HEK293 (cell line): ENCODE results near the gene ARHGAP35.

Source experiments
- CTCF ChIA-PET: fragments of 350-600 bp; formaldehyde crosslinking; extraction: SDS; loops from one replicate; lab custom pipeline; 2021; ENCODE audit warnings: antibody characterized with exemption; lab: Yijun Ruan, JAX
- POLR2A ChIA-PET: fragments of 300-600 bp; formaldehyde crosslinking; extraction: SDS; loops from one replicate; lab custom pipeline; 2020; ENCODE audit warnings: antibody characterized with exemption, inconsistent platforms; lab: Yijun Ruan, JAX
- H3K27ac ChIP-seq: fragments of 200-500 bp; sonication (Bioruptor generic); 2 replicates; pipeline ENCODE4 v1.5.1; 2014; ENCODE audit warnings: low read depth, low read length, control low read depth, inconsistent platforms; ENCODE audit errors: extremely low read depth
- H3K36me3 ChIP-seq, 2 experiments: fragments of 200-500 bp in 1 of 2; sonication (Bioruptor generic) in 1 of 2; 1 replicate in 1 of 2; 2 replicates in 1 of 2; pipeline ENCODE4 v1.5.1; 2014 to 2017; ENCODE audit warnings: inconsistent platforms in 2 of 2, low read length in 2 of 2; ENCODE audit not compliant: control insufficient read depth in 2 of 2, insufficient read depth in 1 of 2
- H3K4me1 ChIP-seq: fragments of 200-500 bp; sonication (Bioruptor generic); 2 replicates; pipeline ENCODE4 v1.5.1; 2014; ENCODE audit warnings: mild to moderate bottlenecking, low read length, inconsistent platforms; ENCODE audit not compliant: control insufficient read depth, insufficient read depth
- H3K4me3 ChIP-seq: 2 replicates; pipeline ENCODE4 v1.5.1; 2011; ENCODE audit warnings: low read depth, mild to moderate bottlenecking, control low read depth, low read length, moderate library complexity
- H3K9me3 ChIP-seq: fragments of 200-500 bp; sonication (Bioruptor generic); 2 replicates; pipeline ENCODE4 v1.5.1; 2014; ENCODE audit warnings: low read depth, low read length, inconsistent platforms; ENCODE audit not compliant: control insufficient read depth, insufficient read depth
- MZF1 ChIP-seq: fragments of 450-650 bp; formaldehyde crosslinking; IDR thresholded peaks from 2 replicates; pipeline ENCODE4 v1.5.1; 2017; ENCODE audit warnings: missing biosample characterization, missing genetic modification characterization, borderline replicate concordance
- PATZ1 ChIP-seq: fragments of 450-650 bp; formaldehyde crosslinking; IDR thresholded peaks from 2 replicates; pipeline ENCODE4 v1.5.1; 2016; ENCODE audit warnings: missing biosample characterization, missing genetic modification characterization
- SCRT1 ChIP-seq: fragments of 450-650 bp; formaldehyde crosslinking; IDR thresholded peaks from 2 replicates; pipeline ENCODE4 v1.5.1; 2016; ENCODE audit warnings: missing biosample characterization, missing genetic modification characterization, borderline replicate concordance
- SCRT2 ChIP-seq: fragments of 450-650 bp; formaldehyde crosslinking; IDR thresholded peaks from 2 replicates; pipeline ENCODE4 v1.5.1; 2016; ENCODE audit warnings: missing biosample characterization, missing genetic modification characterization
- TCF7L2 ChIP-seq: IDR thresholded peaks from 2 replicates; pipeline ENCODE4 v1.6.1; 2011; ENCODE audit warnings: low read depth, mild to moderate bottlenecking, inconsistent platforms, low read length, moderate library complexity, borderline replicate concordance
- ZBTB20 ChIP-seq: fragments of 450-650 bp; formaldehyde crosslinking; IDR thresholded peaks from 2 replicates; pipeline ENCODE4 v1.5.1; 2016; ENCODE audit warnings: missing biosample characterization, missing genetic modification characterization
- ZBTB21 ChIP-seq: fragments of 450-650 bp; formaldehyde crosslinking; IDR thresholded peaks from 2 replicates; pipeline ENCODE4 v1.5.1; 2017; ENCODE audit warnings: missing biosample characterization, missing genetic modification characterization
- ZBTB8A ChIP-seq: fragments of 450-650 bp; formaldehyde crosslinking; IDR thresholded peaks from 2 replicates; pipeline ENCODE4 v1.5.1; 2016; ENCODE audit warnings: missing biosample characterization, missing genetic modification characterization
- ZEB2 ChIP-seq: fragments of 450-650 bp; formaldehyde crosslinking; IDR thresholded peaks from 2 replicates; pipeline ENCODE4 v1.5.1; 2016; ENCODE audit warnings: missing biosample characterization, missing genetic modification characterization
- ZNF184 ChIP-seq: fragments of 450-650 bp; IDR thresholded peaks from 2 replicates; pipeline ENCODE4 v1.5.1; 2018; ENCODE audit warnings: missing biosample characterization, mild to moderate bottlenecking, missing genetic modification characterization
- ZNF221 ChIP-seq: fragments of 450-650 bp; formaldehyde crosslinking; IDR thresholded peaks from 2 replicates; pipeline ENCODE4 v1.5.1; 2017; ENCODE audit warnings: missing biosample characterization, missing genetic modification characterization, borderline replicate concordance
- ZNF239 ChIP-seq: fragments of 450-650 bp; formaldehyde crosslinking; IDR thresholded peaks from 2 replicates; pipeline ENCODE4 v1.5.1; 2016; ENCODE audit warnings: missing biosample characterization, missing genetic modification characterization
- ZNF350 ChIP-seq: fragments of 450-650 bp; formaldehyde crosslinking; IDR thresholded peaks from 2 replicates; pipeline ENCODE4 v1.5.0; 2017; ENCODE audit warnings: missing biosample characterization, mild to moderate bottlenecking, missing genetic modification characterization
- ZNF423 ChIP-seq: fragments of 450-650 bp; formaldehyde crosslinking; IDR thresholded peaks from 2 replicates; pipeline ENCODE4 v1.5.1; 2016; ENCODE audit warnings: missing biosample characterization, missing genetic modification characterization
- ZNF433 ChIP-seq: fragments of 450-650 bp; formaldehyde crosslinking; IDR thresholded peaks from 2 replicates; pipeline ENCODE4 v1.5.1; 2016; ENCODE audit warnings: missing biosample characterization, missing genetic modification characterization, low read depth
- ZNF560 ChIP-seq: fragments of 450-650 bp; formaldehyde crosslinking; IDR thresholded peaks from 2 replicates; pipeline ENCODE4 v1.5.1; 2017; ENCODE audit warnings: missing biosample characterization, missing genetic modification characterization, borderline replicate concordance
- ZNF624 ChIP-seq: fragments of 450-650 bp; formaldehyde crosslinking; IDR thresholded peaks from 2 replicates; pipeline ENCODE4 v1.5.1; 2017; ENCODE audit warnings: missing biosample characterization, missing genetic modification characterization
- ZNF792 ChIP-seq: fragments of 450-650 bp; formaldehyde crosslinking; IDR thresholded peaks from 2 replicates; pipeline ENCODE4 v1.5.1; 2016; ENCODE audit warnings: missing biosample characterization, missing genetic modification characterization
- ZSCAN23 ChIP-seq: fragments of 450-650 bp; formaldehyde crosslinking; IDR thresholded peaks from 2 replicates; pipeline ENCODE4 v1.5.1; 2016; ENCODE audit warnings: missing biosample characterization, missing genetic modification characterization
- TF ChIP-seq, protein P1 (sequence below): fragments of 450-650 bp; formaldehyde crosslinking; IDR thresholded peaks from 2 replicates; pipeline ENCODE4 v1.5.1; 2017; ENCODE audit warnings: missing biosample characterization, missing genetic modification characterization
- TF ChIP-seq, protein P2 (sequence below): fragments of 450-650 bp; formaldehyde crosslinking; IDR thresholded peaks from 2 replicates; pipeline ENCODE4 v1.5.1; 2016; ENCODE audit warnings: missing biosample characterization, missing genetic modification characterization

Gene ARHGAP35

DNA sequence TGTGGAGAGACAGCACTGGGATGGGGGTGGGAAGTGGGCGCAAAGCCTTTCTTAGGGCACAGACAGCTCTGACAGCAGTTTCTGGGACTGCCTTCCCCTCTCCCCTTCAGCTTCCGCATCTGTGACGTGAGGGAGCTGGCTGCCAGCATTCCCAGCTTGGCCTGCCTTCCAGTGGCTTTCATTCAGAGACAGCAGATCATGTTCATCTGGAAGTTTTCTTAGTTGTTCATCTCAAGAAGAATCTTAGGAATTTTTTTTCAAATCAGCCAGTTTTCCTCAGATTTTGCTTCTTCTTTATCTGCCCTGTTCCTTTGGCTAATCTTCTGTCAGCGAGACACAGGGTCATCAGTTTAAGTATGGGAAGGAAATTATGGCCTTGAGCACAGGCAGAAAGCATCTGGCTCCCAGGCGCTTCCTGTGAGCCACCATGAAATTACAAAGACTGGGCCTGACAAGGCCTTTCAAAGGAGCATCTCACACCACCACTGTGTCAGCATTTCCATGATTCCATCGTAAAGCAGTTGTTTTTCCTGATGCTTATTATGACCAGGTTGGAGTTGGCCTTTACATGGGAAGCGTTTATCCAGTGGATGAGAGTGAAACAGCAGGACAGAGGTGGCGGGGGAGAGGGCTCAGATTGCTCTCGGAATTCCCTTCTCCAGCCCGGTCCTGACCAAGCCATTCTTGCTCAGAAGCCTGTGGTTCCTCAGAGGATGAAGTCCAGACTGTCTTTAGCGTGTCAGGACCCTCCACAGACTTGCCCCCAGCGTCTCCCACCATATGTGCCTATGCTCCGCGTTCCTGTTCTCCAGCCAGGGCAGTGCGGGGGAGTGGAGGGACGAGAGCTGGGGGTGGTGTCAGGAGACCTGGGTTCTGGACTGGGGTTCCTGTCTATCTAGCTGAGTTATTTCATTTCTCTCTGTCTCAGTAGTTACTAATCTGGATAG, 43.6 kb downstream of the ARHGAP35 start:
- Histone ChIP-seq H3K4me1 (peaks cover 54% of the 10 kb centered on the region), H3K36me3 (no peaks in the 10 kb centered on the region; a peak in 1 of 3 replicates), H3K9me3 (no peaks in the 10 kb centered on the region)
- POLR2A ChIA-PET: no interaction called here
- TF ChIP-seq ZNF239 (tag by site-specific recombination) (no peak), ZBTB8A (tag by site-specific recombination) (peak; percentile 27; the same call in 1 of the 2 replicates)
- TF ChIP-seq, protein P1, sequence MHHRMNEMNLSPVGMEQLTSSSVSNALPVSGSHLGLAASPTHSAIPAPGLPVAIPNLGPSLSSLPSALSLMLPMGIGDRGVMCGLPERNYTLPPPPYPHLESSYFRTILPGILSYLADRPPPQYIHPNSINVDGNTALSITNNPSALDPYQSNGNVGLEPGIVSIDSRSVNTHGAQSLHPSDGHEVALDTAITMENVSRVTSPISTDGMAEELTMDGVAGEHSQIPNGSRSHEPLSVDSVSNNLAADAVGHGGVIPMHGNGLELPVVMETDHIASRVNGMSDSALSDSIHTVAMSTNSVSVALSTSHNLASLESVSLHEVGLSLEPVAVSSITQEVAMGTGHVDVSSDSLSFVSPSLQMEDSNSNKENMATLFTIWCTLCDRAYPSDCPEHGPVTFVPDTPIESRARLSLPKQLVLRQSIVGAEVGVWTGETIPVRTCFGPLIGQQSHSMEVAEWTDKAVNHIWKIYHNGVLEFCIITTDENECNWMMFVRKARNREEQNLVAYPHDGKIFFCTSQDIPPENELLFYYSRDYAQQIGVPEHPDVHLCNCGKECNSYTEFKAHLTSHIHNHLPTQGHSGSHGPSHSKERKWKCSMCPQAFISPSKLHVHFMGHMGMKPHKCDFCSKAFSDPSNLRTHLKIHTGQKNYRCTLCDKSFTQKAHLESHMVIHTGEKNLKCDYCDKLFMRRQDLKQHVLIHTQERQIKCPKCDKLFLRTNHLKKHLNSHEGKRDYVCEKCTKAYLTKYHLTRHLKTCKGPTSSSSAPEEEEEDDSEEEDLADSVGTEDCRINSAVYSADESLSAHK (tag by site-specific recombination): peak; percentile 54; the same call in 1 of the 2 replicates
- TF ChIP-seq, all 188 proteins: peak for 2
- Histone ChIP-seq H3K4me3 (no peak overlapping the region), H3K27ac (0 out of 2 replicates have a peak overlapping the region, but pooled peaks have one; percentile 0)
- CTCF ChIA-PET: interaction anchor here (0.8 to 1.7 kb wide), 2 partner anchors 86 to 87 kb away, joined by 3 to 10 read pairs; no protein-coding TSS in a partner anchor

DNA sequence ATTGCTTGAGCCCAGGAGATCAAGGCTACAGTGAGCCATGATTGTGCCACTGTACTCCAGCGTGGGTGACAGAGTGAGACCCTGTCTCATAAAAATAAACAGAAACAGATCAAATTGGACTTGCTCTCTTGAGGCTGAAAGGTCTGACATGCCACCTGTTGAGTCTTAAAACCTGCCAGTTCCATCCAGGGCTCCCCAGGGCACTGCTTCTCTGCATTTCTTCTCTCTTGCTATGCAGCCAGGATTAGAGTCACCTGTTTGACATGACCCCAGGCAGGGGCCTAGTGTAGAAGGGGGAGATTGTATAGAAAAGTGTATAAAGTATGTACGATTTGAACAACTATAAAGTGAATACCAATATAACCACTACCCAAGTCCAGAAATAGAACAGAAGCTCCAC, 45.4 kb downstream of the ARHGAP35 start:
- Histone ChIP-seq H3K9me3 (no peaks in the 10 kb centered on the region), H3K4me3 (no peak overlapping the region)
- POLR2A ChIA-PET: no interaction called here
- no peak for TF ChIP-seq ZNF350 (tag by site-specific recombination)
- peak; percentile 84 for TF ChIP-seq SCRT1 (tag by site-specific recombination)
- TF ChIP-seq, protein P2, sequence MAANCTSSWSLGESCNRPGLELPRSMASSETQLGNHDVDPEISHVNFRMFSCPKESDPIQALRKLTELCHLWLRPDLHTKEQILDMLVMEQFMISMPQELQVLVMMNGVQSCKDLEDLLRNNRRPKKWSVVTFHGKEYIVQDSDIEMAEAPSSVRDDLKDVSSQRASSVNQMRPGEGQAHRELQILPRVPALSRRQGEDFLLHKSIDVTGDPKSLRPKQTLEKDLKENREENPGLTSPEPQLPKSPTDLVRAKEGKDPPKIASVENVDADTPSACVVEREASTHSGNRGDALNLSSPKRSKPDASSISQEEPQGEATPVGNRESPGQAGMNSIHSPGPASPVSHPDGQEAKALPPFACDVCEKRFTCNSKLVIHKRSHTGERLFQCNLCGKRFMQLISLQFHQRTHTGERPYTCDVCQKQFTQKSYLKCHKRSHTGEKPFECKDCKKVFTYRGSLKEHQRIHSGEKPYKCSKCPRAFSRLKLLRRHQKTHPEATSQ: no peak
- TF ChIP-seq SCRT2 (tag by site-specific recombination): peak; percentile 93
- no peak for TF ChIP-seq ZNF423 (tag by site-specific recombination)
- TF ChIP-seq, all 188 proteins: peak for 2
- Histone ChIP-seq H3K36me3 (no peaks in the 10 kb centered on the region; a peak in 1 of 3 replicates), H3K27ac (no peak overlapping the region), H3K4me1 (peaks cover 53% of the 10 kb centered on the region)
- CTCF ChIA-PET: interaction anchor here (1.0 kb wide), 1 partner anchor 84 kb away, joined by 3 read pairs; no protein-coding TSS in a partner anchor

- TF ChIP-seq ZBTB21 (tag by site-specific recombination) (no peak), ZSCAN23 (tag by site-specific recombination) (no peak), TCF7L2 (no peak), ZNF184 (no peak), ZNF423 (tag by site-specific recombination) (no peak), ZNF433 (tag by site-specific recombination) (no peak), ZNF792 (no peak), ZNF221 (tag by site-specific recombination) (no peak), ZNF239 (tag by site-specific recombination) (no peak), ZEB2 (tag by site-specific recombination) (no peak), ZNF560 (tag by site-specific recombination) (no peak), MZF1 (no peak), PATZ1 (tag by site-specific recombination) (no peak), ZBTB20 (tag by site-specific recombination) (no peak), ZNF624 (tag by site-specific recombination) (no peak), ZNF350 (tag by site-specific recombination) (no peak)
- CTCF ChIA-PET: interaction anchor here (0.6 to 2.4 kb wide), 8 partner anchors 8 to 788 kb away, joined by 3 to 13 read pairs (median 3); no protein-coding TSS in a partner anchor
- POLR2A ChIA-PET: no interaction called here
Measured at GRCh38 chr19:46907880-46908279, 47.1 kb downstream of the ARHGAP35 start.

More at GRCh38 chr19:46907880-46908279, 47.1 kb downstream of the ARHGAP35 start:
- H3K36me3 ChIP-seq: no peaks in the 10 kb centered on the region
- no peak overlapping the region for H3K27ac ChIP-seq
- H3K9me3 ChIP-seq: no peaks in the 10 kb centered on the region
- no peak overlapping the region for H3K4me3 ChIP-seq
- H3K4me1 ChIP-seq: peaks cover 41% of the 10 kb centered on the region
